IPS-15b (cell line): ENCODE data around the gene HILPDA.
A peak's percentile ranks its signal among the peaks of the same experiment; 100 is the strongest.

ENCODE experiments used
- H3K27me3 ChIP-seq: one replicate; pipeline ENCODE4 v1.6.1; 2013; ENCODE audit warnings: low read length; ENCODE audit not compliant: control insufficient read depth, insufficient read depth
- H3K36me3 ChIP-seq: one replicate; pipeline ENCODE4 v1.6.1; 2013; ENCODE audit warnings: low read length; ENCODE audit not compliant: control insufficient read depth, insufficient read depth
- H3K4me1 ChIP-seq: one replicate; pipeline ENCODE4 v1.6.1; 2013; ENCODE audit warnings: mild to moderate bottlenecking, low read length; ENCODE audit not compliant: control insufficient read depth, insufficient read depth
- H3K4me3 ChIP-seq: one replicate; pipeline ENCODE4 v1.5.1; 2013; ENCODE audit warnings: low read depth, low read length
- H3K9ac ChIP-seq: one replicate; pipeline ENCODE4 v1.6.1; 2013; ENCODE audit warnings: low read depth, mild to moderate bottlenecking, low read length
- H3K9me3 ChIP-seq: one replicate; pipeline ENCODE4 v1.6.1; 2013; ENCODE audit warnings: mild to moderate bottlenecking, low read length; ENCODE audit not compliant: control insufficient read depth, insufficient read depth

Gene HILPDA

GRCh38 chr7:128437426-128438332 lies 18.0 kb upstream of the HILPDA start:
- Histone ChIP-seq H3K9ac (no peak overlapping the region), H3K9me3 (no peaks in the 10 kb centered on the region), H3K27me3 (no peaks in the 10 kb centered on the region), H3K36me3 (no peaks in the 10 kb centered on the region), H3K4me3 (no peak overlapping the region), H3K4me1 (peaks cover 13% of the 10 kb centered on the region)

GRCh38 chr7:128442356-128442755 lies 13.3 kb upstream of the HILPDA start:
- H3K4me1 ChIP-seq = peaks cover 7% of the 10 kb centered on the region
- no peaks in the 10 kb centered on the region for H3K9me3 ChIP-seq
- H3K4me3 ChIP-seq = no peak overlapping the region
- no peaks in the 10 kb centered on the region for H3K27me3 ChIP-seq
- no peaks in the 10 kb centered on the region for H3K36me3 ChIP-seq
- H3K9ac ChIP-seq = no peak overlapping the region

- Histone ChIP-seq H3K36me3 (no peaks in the 10 kb centered on the region), H3K27me3 (no peaks in the 10 kb centered on the region), H3K9ac (no peak overlapping the region), H3K4me1 (peaks cover 7% of the 10 kb centered on the region), H3K4me3 (no peak overlapping the region), H3K9me3 (no peaks in the 10 kb centered on the region)
Measured at GRCh38 chr7:128443831-128444600, 11.7 kb upstream of the HILPDA start.

- Histone ChIP-seq H3K36me3 (no peaks in the 10 kb centered on the region), H3K4me1 (peaks cover 7% of the 10 kb centered on the region), H3K27me3 (no peaks in the 10 kb centered on the region), H3K9me3 (no peaks in the 10 kb centered on the region), H3K9ac (no peak overlapping the region), H3K4me3 (no peak overlapping the region)
Measured at GRCh38 chr7:128446306-128446705, 9.4 kb upstream of the HILPDA start.

GRCh38 chr7:128447941-128448564 lies 7.6 kb upstream of the HILPDA start:
- H3K27me3 ChIP-seq = no peaks in the 10 kb centered on the region
- no peaks in the 10 kb centered on the region for H3K9me3 ChIP-seq
- no peak overlapping the region for H3K4me3 ChIP-seq
- no peak overlapping the region for H3K9ac ChIP-seq
- no peaks in the 10 kb centered on the region for H3K36me3 ChIP-seq
- H3K4me1 ChIP-seq = peaks cover 9% of the 10 kb centered on the region

GRCh38 chr7:128448751-128449302 lies 6.9 kb upstream of the HILPDA start:
- H3K36me3 ChIP-seq = no peaks in the 10 kb centered on the region
- no peak overlapping the region for H3K9ac ChIP-seq
- H3K9me3 ChIP-seq = no peaks in the 10 kb centered on the region
- H3K4me1 ChIP-seq = peaks cover 13% of the 10 kb centered on the region
- no peaks in the 10 kb centered on the region for H3K27me3 ChIP-seq
- H3K4me3 ChIP-seq = no peak overlapping the region

GRCh38 chr7:128450409-128450808 lies 5.3 kb upstream of the HILPDA start:
- no peak overlapping the region for H3K4me3 ChIP-seq
- H3K9ac ChIP-seq = no peak overlapping the region
- no peaks in the 10 kb centered on the region for H3K9me3 ChIP-seq
- H3K4me1 ChIP-seq = peaks cover 15% of the 10 kb centered on the region
- no peaks in the 10 kb centered on the region for H3K27me3 ChIP-seq
- no peaks in the 10 kb centered on the region for H3K36me3 ChIP-seq

GRCh38 chr7:128450913-128451312 lies 4.8 kb upstream of the HILPDA start:
- no peaks in the 10 kb centered on the region for H3K36me3 ChIP-seq
- H3K4me1 ChIP-seq = peaks cover 15% of the 10 kb centered on the region
- no peaks in the 10 kb centered on the region for H3K27me3 ChIP-seq
- no peak overlapping the region for H3K9ac ChIP-seq
- no peak overlapping the region for H3K4me3 ChIP-seq
- no peaks in the 10 kb centered on the region for H3K9me3 ChIP-seq

GRCh38 chr7:128452552-128452951 lies 3.1 kb upstream of the HILPDA start:
- no peaks in the 10 kb centered on the region for H3K9me3 ChIP-seq
- no peaks in the 10 kb centered on the region for H3K27me3 ChIP-seq
- H3K9ac ChIP-seq = no peak overlapping the region
- H3K4me3 ChIP-seq = no peak overlapping the region
- peaks cover 1% of the 10 kb centered on the region for H3K36me3 ChIP-seq
- peaks cover 15% of the 10 kb centered on the region for H3K4me1 ChIP-seq

- Histone ChIP-seq H3K4me1 (peaks cover 15% of the 10 kb centered on the region), H3K9ac (peak overlapping the region; percentile 76), H3K9me3 (no peaks in the 10 kb centered on the region), H3K4me3 (peak overlapping the region; percentile 100), H3K36me3 (peaks cover 9% of the 10 kb centered on the region), H3K27me3 (no peaks in the 10 kb centered on the region)
Measured at GRCh38 chr7:128453836-128454804, 1.6 kb upstream of the HILPDA start.
